Measurements from ENCODE around the gene ITGA2B.

- no peak for TF ChIP-seq CTCF (IDR thresholded peaks at IDR 0.05)
- TF ChIP-seq ZFX (IDR thresholded peaks at IDR 0.05; ENCODE audit: borderline replicate concordance), result no peak
Measured at GRCh38 chr17:44386182-44386525, 3.3 kb downstream of the ITGA2B start.
